ENCODE data around the gene DHX8. TPM values are rescaled to one million over a fixed set of nuclear protein-coding genes. Genes with fewer than 3 reads are reported as not detected.
"Not testable (repeated sequence)": the region's sequence is repeated elsewhere in the genome, so short reads cannot be mapped to it uniquely, and the experiment has no call there.

Gene DHX8
- total RNA-seq, 2 donors from 2014 or later: 79.3 to 103 TPM

DNA sequence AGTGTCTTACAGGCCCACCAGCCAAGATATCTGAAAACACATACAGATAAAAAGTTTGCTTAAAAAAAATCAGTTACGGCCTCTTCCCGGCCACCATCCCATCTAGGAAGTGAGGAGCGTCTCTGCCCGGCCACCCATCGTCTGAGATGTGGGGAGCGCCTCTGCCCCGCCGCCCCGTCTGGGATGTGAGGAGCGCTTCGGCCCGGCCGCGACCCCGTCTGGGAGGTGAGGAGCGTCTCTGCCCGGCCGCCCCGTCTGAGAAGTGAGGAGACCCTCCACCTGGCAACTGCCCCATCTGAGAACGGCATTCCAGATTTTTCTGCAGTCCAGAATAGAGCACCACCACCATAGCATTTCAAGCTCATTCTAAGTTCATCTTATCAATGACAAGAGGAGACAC is 33.0 kb upstream of the DHX8 start:
- DNase-seq; H3K9me3 ChIP-seq (ENCODE audit: control insufficient read depth, low read length, poor library complexity, severe bottlenecking); H3K4me3 Mint-ChIP-seq; H3K27ac Mint-ChIP-seq; H3K36me3 Mint-ChIP-seq (ENCODE audit: low read depth); H3K4me1 Mint-ChIP-seq; ATAC-seq: not testable (repeated sequence)
- H3K27me3 Mint-ChIP-seq: peaks cover 25% of the 10 kb centered on the region

DNA sequence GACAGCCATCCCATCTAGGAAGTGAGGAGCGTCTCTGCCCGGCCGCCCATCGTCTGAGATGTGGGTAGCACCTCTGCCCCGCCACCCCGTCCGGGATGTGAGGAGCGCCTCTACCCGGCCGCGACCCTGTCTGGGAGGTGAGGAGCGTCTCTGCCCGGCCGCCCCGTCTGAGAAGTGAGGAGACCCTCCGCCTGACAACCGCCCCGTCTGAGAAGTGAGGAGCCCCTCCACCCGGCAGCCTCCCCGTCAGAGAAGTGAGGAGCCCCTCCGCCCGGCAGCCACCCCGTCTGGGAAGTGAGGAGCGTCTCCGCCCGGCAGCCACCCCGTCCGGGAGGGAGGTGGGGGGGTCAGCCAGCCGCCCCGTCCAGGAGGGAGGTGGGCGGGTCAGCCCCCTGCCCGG is 32.0 kb upstream of the DHX8 start:
- DNase-seq; H3K27ac Mint-ChIP-seq; H3K36me3 Mint-ChIP-seq (ENCODE audit: low read depth); H3K4me3 Mint-ChIP-seq; H3K9me3 ChIP-seq (ENCODE audit: control insufficient read depth, low read length, poor library complexity, severe bottlenecking); H3K4me1 Mint-ChIP-seq; ATAC-seq: not testable (repeated sequence)
- peaks cover 32% of the 10 kb centered on the region for H3K27me3 Mint-ChIP-seq

DNA sequence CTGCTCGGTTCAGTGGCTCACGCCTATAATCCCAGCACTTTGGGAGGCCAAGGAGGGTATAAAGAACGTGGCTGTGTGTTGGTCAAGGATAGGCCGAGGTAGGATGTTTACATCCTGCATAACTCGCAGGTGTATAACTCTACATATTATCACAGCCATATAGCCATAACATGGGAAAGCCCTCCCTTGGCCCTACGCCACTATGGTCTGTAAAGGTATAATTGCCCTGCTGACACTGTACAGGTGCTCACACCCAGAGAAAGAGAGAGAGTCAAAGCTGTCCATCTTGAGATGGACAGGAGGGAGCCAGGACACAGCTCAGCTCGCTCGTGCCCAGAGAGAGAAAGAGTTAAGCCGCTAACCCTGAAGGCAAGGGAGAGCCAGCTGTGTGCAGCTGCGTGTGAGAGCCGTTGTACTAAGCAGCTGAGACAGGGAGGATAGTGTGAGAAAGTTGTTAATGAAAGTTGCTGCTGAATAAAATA is 30.4 kb upstream of the DHX8 start:
- H3K27ac Mint-ChIP-seq: no peak overlapping the region
- H3K4me1 Mint-ChIP-seq: peaks cover 4% of the 10 kb centered on the region
- no peaks in the 10 kb centered on the region for H3K36me3 Mint-ChIP-seq (ENCODE audit: low read depth)
- H3K4me3 Mint-ChIP-seq: no peak overlapping the region
- H3K9me3 ChIP-seq (ENCODE audit: control insufficient read depth, low read length, poor library complexity, severe bottlenecking): no peaks in the 10 kb centered on the region
- peaks cover 35% of the 10 kb centered on the region for H3K27me3 Mint-ChIP-seq
- DNase-seq (no peak), ATAC-seq (no peak)

DNA sequence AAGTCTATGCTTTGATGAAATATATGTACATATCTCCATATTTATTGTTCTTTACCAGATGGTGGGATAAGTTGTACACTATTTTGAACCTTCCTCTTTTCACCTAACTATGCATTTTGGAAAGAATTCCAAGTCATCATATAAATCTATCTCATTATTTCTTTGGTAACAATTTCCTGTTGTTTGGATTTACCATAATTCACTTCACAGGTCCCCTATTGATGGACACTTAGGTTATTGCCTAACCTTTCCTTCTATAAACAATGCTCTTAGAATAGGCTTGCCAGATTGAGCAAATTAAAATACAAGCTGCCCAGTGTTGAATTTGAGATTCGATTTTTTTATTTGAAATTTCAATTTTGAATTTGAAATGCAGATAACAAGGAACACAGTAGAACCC is 28.9 kb upstream of the DHX8 start:
- Mint-ChIP-seq H3K4me3 (no peak overlapping the region), H3K4me1 (peaks cover 4% of the 10 kb centered on the region), H3K27ac (no peak overlapping the region), H3K36me3 (ENCODE audit: low read depth) (no peaks in the 10 kb centered on the region), H3K27me3 (peaks cover 27% of the 10 kb centered on the region)
- H3K9me3 ChIP-seq (ENCODE audit: control insufficient read depth, low read length, poor library complexity, severe bottlenecking): no peaks in the 10 kb centered on the region
- ATAC-seq (no peak), DNase-seq (no peak)

DNA sequence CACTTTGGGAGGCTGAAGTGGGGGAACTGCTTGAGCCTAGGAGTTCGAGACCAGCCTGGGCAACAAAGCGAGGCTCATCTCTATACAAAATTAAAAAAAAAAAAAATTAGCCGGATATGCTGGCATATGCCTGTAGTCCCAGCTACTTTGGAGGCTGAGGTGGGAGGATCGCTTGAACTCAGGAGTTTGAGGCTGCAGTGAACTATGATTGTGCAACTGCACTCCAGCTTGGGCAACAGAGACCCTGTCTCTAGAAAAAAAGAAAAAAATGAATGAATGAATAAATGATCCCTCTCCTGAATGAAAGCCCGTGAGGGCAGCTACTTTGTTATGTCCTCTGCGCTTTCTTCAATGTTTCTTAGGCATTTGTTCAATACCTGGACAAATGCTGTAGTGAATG is 27.7 kb upstream of the DHX8 start:
- H3K9me3 ChIP-seq (ENCODE audit: control insufficient read depth, low read length, poor library complexity, severe bottlenecking): no peaks in the 10 kb centered on the region
- no peaks in the 10 kb centered on the region for H3K36me3 Mint-ChIP-seq (ENCODE audit: low read depth)
- H3K4me3 Mint-ChIP-seq: no peak overlapping the region
- H3K4me1 Mint-ChIP-seq: peaks cover 6% of the 10 kb centered on the region
- no peak overlapping the region for H3K27ac Mint-ChIP-seq
- ATAC-seq (no peak), DNase-seq (no peak)
- H3K27me3 Mint-ChIP-seq: peaks cover 38% of the 10 kb centered on the region

DNA sequence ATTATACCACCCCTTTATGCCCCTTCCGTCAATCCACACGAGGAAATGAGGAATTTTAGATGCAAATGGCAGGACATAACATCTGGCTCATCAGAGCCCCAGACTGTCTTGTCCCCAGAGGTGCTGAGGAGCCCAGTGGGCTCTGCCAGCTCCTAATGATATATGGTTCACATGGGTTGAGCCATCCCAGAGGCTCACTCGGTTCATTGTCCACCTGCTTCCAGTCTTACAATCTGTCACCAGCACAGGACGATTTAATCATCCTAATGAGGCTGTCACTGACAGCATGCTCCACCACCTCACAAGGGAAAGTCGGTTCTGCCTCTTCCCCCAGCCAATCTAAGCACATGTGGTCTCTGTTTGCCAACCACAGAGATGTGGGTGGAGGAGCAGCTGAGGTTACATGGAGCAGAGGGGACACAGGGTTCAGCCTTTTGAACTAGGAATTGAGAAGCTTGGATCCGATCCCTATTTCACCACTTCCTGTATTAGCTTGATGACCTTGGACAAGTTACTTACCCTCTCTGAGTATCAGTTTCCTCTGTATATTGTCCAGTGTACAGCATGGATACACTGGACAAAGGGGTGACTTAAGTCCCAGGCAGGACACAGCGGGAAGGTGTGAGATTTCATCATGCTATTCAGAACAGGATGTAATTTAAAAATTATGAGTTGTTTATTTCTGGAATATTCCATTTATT is 27.0 kb upstream of the DHX8 start:
- H3K9me3 ChIP-seq (ENCODE audit: control insufficient read depth, low read length, poor library complexity, severe bottlenecking): no peaks in the 10 kb centered on the region
- Mint-ChIP-seq H3K36me3 (ENCODE audit: low read depth) (no peaks in the 10 kb centered on the region), H3K27me3 (peaks cover 43% of the 10 kb centered on the region), H3K4me1 (peaks cover 6% of the 10 kb centered on the region), H3K4me3 (no peak overlapping the region), H3K27ac (no peak overlapping the region)
- no peak for ATAC-seq
- no peak for DNase-seq

DNA sequence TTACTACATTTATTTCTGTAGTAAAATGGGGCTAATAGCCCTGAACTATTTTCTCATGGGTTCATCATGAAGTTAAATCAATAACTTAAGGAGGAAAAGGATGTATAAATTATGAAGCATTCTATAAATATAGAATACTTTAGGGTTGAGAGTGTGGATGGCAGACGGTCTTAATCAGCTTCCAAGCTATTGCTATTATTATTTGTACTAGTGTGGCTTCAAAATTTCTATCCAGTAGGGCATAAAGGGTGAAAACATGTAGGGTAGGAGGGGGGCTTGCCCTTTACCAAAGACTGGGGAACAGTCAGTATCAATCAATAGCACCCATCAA is 26.4 kb upstream of the DHX8 start:
- Mint-ChIP-seq H3K27me3 (peaks cover 43% of the 10 kb centered on the region), H3K4me1 (peaks cover 6% of the 10 kb centered on the region), H3K36me3 (ENCODE audit: low read depth) (no peaks in the 10 kb centered on the region), H3K27ac (no peak overlapping the region), H3K4me3 (no peak overlapping the region)
- no peaks in the 10 kb centered on the region for H3K9me3 ChIP-seq (ENCODE audit: control insufficient read depth, low read length, poor library complexity, severe bottlenecking)
- DNase-seq: no peak
- ATAC-seq: no peak

DNA sequence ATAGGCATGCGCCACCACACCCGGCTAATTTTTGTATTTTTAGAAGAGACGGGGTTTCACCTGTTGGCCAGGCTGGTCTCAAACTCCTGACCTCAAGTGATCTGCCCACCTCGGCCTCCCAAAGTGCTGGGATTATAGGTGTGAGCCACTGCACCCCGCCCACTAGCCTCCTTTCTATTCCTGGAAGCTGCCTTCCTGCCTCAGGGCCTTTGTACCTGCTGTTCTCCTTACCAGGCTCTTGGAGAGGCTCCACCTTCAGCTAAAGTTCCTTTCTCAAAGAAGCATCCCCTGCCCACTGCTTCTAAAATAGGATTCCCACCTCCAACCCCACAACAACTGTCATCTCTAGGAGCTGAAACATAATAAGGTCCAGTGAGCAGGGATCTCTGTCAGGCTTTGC is 23.9 kb upstream of the DHX8 start:
- ATAC-seq; H3K4me1 Mint-ChIP-seq; H3K9me3 ChIP-seq (ENCODE audit: control insufficient read depth, low read length, poor library complexity, severe bottlenecking); H3K36me3 Mint-ChIP-seq (ENCODE audit: low read depth); H3K4me3 Mint-ChIP-seq; H3K27ac Mint-ChIP-seq; DNase-seq: not testable (repeated sequence)
- peaks cover 41% of the 10 kb centered on the region for H3K27me3 Mint-ChIP-seq

DNA sequence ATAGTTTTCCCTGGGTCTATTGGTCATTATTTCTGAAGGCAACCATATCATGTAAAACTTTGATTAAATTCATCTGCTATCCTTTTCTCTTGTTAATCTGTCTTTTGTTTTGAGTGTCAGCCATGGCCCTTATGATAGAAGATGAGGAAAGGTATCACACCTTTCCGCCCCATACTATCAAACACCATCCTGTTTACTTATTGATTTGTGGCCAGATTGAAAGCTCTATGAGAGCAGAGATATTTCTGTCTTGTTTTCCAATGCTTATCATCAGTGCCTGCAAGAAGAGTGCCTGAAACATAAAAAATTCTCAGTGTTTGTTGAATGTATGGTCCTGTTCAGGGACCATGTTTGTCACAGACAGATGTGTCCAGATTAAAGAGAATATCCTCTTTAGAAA is 22.6 kb upstream of the DHX8 start:
- H3K27ac Mint-ChIP-seq: no peak overlapping the region
- H3K27me3 Mint-ChIP-seq: peaks cover 39% of the 10 kb centered on the region
- no peak overlapping the region for H3K4me3 Mint-ChIP-seq
- peaks cover 6% of the 10 kb centered on the region for H3K4me1 Mint-ChIP-seq
- ATAC-seq (no peak), DNase-seq (no peak)
- no peaks in the 10 kb centered on the region for H3K9me3 ChIP-seq (ENCODE audit: control insufficient read depth, low read length, poor library complexity, severe bottlenecking)
- H3K36me3 Mint-ChIP-seq (ENCODE audit: low read depth): no peaks in the 10 kb centered on the region

DNA sequence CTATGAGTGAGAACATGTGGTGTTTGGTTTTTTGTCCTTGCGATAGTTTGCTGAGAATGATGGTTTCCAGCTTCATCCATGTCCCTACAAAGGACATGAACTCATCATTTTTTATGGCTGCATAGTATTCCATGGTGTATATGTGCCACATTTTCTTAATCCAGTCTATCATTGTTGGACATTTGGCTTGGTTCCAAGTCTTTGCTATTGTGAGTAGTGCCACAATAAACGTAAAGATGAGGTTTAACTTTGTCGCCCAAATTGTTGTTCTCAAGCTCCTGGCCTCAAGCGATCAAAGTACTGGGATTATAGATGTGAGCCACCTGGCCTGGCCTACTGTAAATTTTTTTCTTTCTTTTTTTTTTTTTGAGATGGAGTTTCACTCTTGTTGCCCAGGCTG is 21.2 kb upstream of the DHX8 start:
- peaks cover 32% of the 10 kb centered on the region for H3K27me3 Mint-ChIP-seq
- not testable (repeated sequence) for ATAC-seq; H3K27ac Mint-ChIP-seq; H3K4me3 Mint-ChIP-seq; H3K36me3 Mint-ChIP-seq (ENCODE audit: low read depth); H3K4me1 Mint-ChIP-seq; DNase-seq; H3K9me3 ChIP-seq (ENCODE audit: control insufficient read depth, low read length, poor library complexity, severe bottlenecking)

DNA sequence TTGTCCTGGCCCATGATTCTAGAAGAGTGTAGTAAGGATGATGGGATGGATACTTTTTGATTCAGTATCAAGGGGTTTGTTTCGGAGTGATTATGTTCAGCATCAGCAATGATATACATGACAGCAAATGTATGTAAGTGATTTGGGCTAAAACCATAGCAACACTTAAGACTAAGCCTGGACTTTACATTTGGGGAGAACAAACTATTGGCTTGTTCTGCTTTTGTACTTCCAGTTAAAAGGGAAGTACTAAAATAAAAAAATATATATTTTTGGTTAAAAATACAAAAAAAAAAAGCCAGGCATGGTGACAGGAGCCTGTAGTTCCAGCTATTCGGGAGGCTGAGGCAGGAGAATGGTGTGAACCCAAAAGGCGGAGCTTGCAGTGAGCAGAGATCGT is 20.5 kb upstream of the DHX8 start:
- no peak overlapping the region for H3K27ac Mint-ChIP-seq
- no peaks in the 10 kb centered on the region for H3K36me3 Mint-ChIP-seq (ENCODE audit: low read depth)
- H3K4me3 Mint-ChIP-seq: no peak overlapping the region
- H3K9me3 ChIP-seq (ENCODE audit: control insufficient read depth, low read length, poor library complexity, severe bottlenecking): no peaks in the 10 kb centered on the region
- no peak for DNase-seq
- peaks cover 38% of the 10 kb centered on the region for H3K27me3 Mint-ChIP-seq
- ATAC-seq: no peak
- peaks cover 3% of the 10 kb centered on the region for H3K4me1 Mint-ChIP-seq

DNA sequence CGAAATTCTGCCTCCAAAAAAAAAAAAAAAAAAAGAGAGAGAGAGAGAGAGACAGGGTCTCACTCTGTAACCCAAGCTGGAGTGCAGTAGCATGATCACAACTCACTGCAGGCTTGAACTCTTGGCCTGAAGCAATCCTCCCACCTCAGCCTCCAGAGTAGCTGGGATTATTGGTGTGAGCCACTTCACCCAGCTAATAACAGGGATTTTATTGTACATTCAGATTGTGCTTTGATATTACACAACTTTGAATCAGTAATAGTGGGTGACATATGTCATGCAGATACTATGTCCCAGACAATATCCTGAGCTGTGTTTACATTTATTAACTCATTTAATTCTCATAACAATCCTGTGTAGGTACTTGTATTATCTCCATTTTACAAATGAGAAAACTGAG is 19.7 kb upstream of the DHX8 start:
- ATAC-seq (no peak), DNase-seq (no peak)
- peaks cover 2% of the 10 kb centered on the region for H3K36me3 Mint-ChIP-seq (ENCODE audit: low read depth)
- peaks cover 4% of the 10 kb centered on the region for H3K4me1 Mint-ChIP-seq
- no peaks in the 10 kb centered on the region for H3K9me3 ChIP-seq (ENCODE audit: control insufficient read depth, low read length, poor library complexity, severe bottlenecking)
- H3K27me3 Mint-ChIP-seq: peaks cover 46% of the 10 kb centered on the region
- H3K27ac Mint-ChIP-seq: no peak overlapping the region
- no peak overlapping the region for H3K4me3 Mint-ChIP-seq

DNA sequence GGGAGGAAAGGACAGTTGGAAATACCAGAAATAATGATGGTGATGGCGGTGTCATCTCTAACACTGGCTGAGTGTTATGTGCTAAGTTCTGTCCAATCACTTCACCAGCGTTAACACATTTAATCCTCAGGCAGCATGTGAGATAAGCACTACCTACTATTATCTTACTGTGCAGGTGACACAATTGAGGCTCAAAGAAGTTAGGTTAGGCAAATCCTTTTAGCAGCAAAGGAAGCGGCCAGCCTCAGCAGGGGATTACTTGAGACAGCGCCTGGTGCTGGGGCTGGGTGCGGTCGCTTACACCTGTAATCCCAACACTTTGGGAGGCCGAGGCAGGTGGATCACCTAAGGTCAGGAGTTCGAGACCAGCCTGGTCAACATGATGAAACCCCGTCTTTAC is 18.7 kb upstream of the DHX8 start:
- Mint-ChIP-seq H3K36me3 (ENCODE audit: low read depth) (peaks cover 2% of the 10 kb centered on the region), H3K27ac (no peak overlapping the region), H3K4me3 (no peak overlapping the region), H3K27me3 (peaks cover 48% of the 10 kb centered on the region), H3K4me1 (peaks cover 2% of the 10 kb centered on the region)
- H3K9me3 ChIP-seq (ENCODE audit: control insufficient read depth, low read length, poor library complexity, severe bottlenecking): no peaks in the 10 kb centered on the region
- DNase-seq (no peak), ATAC-seq (no peak)

DNA sequence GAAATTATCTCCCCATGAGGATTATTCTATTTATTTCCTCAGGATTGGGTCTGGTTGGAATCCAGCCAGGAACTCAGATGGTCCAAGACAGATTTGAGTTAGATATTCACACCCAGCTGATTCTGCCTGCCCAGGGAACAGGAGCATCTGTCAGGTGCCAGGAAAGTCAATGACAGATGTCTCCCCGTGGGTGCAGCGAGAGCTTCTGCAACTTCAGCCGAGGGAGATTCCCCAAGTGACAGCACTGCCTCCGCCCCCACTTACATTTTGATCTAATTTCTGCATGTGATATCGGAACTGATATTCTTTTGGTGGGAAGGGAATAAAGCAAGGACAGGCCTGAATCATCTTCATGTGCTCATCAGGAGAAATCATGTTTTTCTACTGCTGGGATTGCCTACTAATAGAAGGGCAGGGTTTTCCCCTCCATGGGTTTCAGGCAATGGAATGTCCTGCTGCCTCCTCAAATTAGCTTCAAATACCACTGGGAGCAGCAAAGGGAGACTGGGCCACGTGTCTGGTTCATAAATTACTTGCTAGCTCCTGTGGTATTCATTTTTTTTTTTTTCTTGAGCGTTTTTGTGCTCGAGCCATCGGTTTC is 15.7 kb upstream of the DHX8 start:
- no peak overlapping the region for H3K4me3 Mint-ChIP-seq
- DNase-seq: no peak
- H3K27ac Mint-ChIP-seq: no peak overlapping the region
- peaks cover 4% of the 10 kb centered on the region for H3K36me3 Mint-ChIP-seq (ENCODE audit: low read depth)
- no peaks in the 10 kb centered on the region for H3K9me3 ChIP-seq (ENCODE audit: control insufficient read depth, low read length, poor library complexity, severe bottlenecking)
- peaks cover 36% of the 10 kb centered on the region for H3K27me3 Mint-ChIP-seq
- H3K4me1 Mint-ChIP-seq: peaks cover 2% of the 10 kb centered on the region
- no peak for ATAC-seq

Measured in T-helper 17 cell (primary cell).